Endothelial cell of umbilical vein (primary cell): ENCODE results near the gene CFL1. TPM values are rescaled to one million over a fixed set of nuclear protein-coding genes. Genes with fewer than 3 reads are reported as not detected.
A peak's percentile ranks its signal among the peaks of the same experiment; 100 is the strongest.

ENCODE experiments used
- BruUV-seq: library from RNA; stranded (reverse); fragments of 400-500 nt; replicated peaks from 2 replicates; lab custom pipeline; 2021; lab: Mats Ljungman, UMichigan
- CTCF ChIA-PET: fragments of 300-600, 350-600 bp; sonication (Branson Sonifier 250); formaldehyde crosslinking; loops from one replicate; lab custom pipeline; 2021; ENCODE audit warnings: antibody characterized with exemption, inconsistent platforms; lab: Charles Lee
- POLR2A ChIA-PET: fragments of 300-600, 350-600 bp; sonication (Branson Sonifier 250); formaldehyde crosslinking; loops from one replicate; lab custom pipeline; 2021; ENCODE audit warnings: antibody characterized with exemption, inconsistent platforms; lab: Charles Lee
- DNase-seq: peaks from one replicate; pipeline ENCODE4 v3.0.0-alpha.2; 2011; ENCODE audit warnings: low read depth, low spot score
- FAIRE-seq: peaks from 2 replicates; lab custom pipeline; 2011; peaks lifted over from hg19 to GRCh38; lab: Jason Lieb, UNC
- H2AFZ ChIP-seq: 2 replicates; pipeline ENCODE4 v1.6.0; 2012; ENCODE audit warnings: low read depth, low read length, control low read depth, inconsistent platforms
- H3K27ac ChIP-seq: 2 replicates; pipeline ENCODE4 v1.5.1; 2011; ENCODE audit warnings: low read depth, mild to moderate bottlenecking, control low read depth, low read length, moderate library complexity; ENCODE audit not compliant: insufficient read depth
- H3K27me3 ChIP-seq, 2 experiments: 2 replicates each; pipeline versions ENCODE4 v1.6.0 to v1.6.1; 2011; ENCODE audit warnings: low read length in 2 of 2, mixed read lengths in 1 of 2; ENCODE audit not compliant: control insufficient read depth in 2 of 2, insufficient read depth in 2 of 2
- H3K36me3 ChIP-seq, 2 experiments: 2 replicates in 1 of 2; 3 replicates in 1 of 2; pipeline ENCODE4 v1.5.1; 2011; ENCODE audit warnings: low read length in 2 of 2, mild to moderate bottlenecking in 1 of 2, moderate library complexity in 1 of 2; ENCODE audit not compliant: control insufficient read depth in 2 of 2, insufficient read depth in 2 of 2; ENCODE audit errors: extremely low read depth in 1 of 2
- H3K4me1 ChIP-seq: 3 replicates; pipeline ENCODE4 v1.5.1; 2011; ENCODE audit warnings: mild to moderate bottlenecking, low read length; ENCODE audit not compliant: control insufficient read depth, insufficient read depth; ENCODE audit errors: extremely low read depth
- H3K4me2 ChIP-seq: 2 replicates; pipeline ENCODE4 v1.6.1; 2011; ENCODE audit warnings: low read length, control low read depth, mixed read lengths; ENCODE audit not compliant: insufficient read depth
- H3K4me3 ChIP-seq, 3 experiments: fragments of 200-600 bp in 1 of 3; sonication (generic), shearing (Covaris generic) in 1 of 3; replicated peaks in 1 of 3; 2 replicates each; pipeline ENCODE4 v1.5.1; 2011 to 2016; ENCODE audit warnings: control low read depth in 3 of 3, low read length in 3 of 3, mild to moderate bottlenecking in 2 of 3, inconsistent platforms in 1 of 3, low read depth in 1 of 3, moderate library complexity in 1 of 3; ENCODE audit not compliant: insufficient read depth in 1 of 3
- H3K79me2 ChIP-seq: 2 replicates; pipeline ENCODE4 v1.6.0; 2012; ENCODE audit warnings: low read length, inconsistent platforms; ENCODE audit not compliant: control insufficient read depth, insufficient read depth
- H3K9ac ChIP-seq: replicated peaks from 2 replicates; pipeline ENCODE3; 2011; ENCODE audit warnings: low read length, control low read depth; ENCODE audit not compliant: insufficient read depth; ENCODE audit errors: extremely low read depth
- H3K9me1 ChIP-seq: replicated peaks from 3 replicates; pipeline ENCODE4 v1.6.0; 2011; ENCODE audit warnings: mild to moderate bottlenecking, low read length; ENCODE audit not compliant: control insufficient read depth, insufficient read depth; ENCODE audit errors: extremely low read depth
- H3K9me3 ChIP-seq: replicated peaks from 2 replicates; pipeline ENCODE4 v1.5.1; 2012; ENCODE audit warnings: low read length, inconsistent platforms; ENCODE audit not compliant: control insufficient read depth, insufficient read depth
- H4K20me1 ChIP-seq: replicated peaks from 2 replicates; pipeline ENCODE3; 2011; ENCODE audit warnings: mild to moderate bottlenecking, low read length; ENCODE audit not compliant: control insufficient read depth, insufficient read depth; ENCODE audit errors: extremely low read depth
- CTCF ChIP-seq, 2 donors: IDR thresholded peaks; 1 replicate in 1 of 2; 2 replicates in 1 of 2; pipeline ENCODE4 v1.5.1; 2011; ENCODE audit warnings: low read length in 2 of 2, mild to moderate bottlenecking in 2 of 2, moderate library complexity in 2 of 2, control low read depth in 1 of 2, inconsistent platforms in 1 of 2, low read depth in 1 of 2; ENCODE audit not compliant: insufficient read depth in 1 of 2; ENCODE audit errors: extremely low read depth in 1 of 2
- EZH2 ChIP-seq: IDR thresholded peaks from 2 replicates; pipeline ENCODE4 v1.6.1; 2012; ENCODE audit warnings: borderline replicate concordance, low read depth, mild to moderate bottlenecking, moderate library complexity, low read length, inconsistent platforms; ENCODE audit not compliant: severe bottlenecking
- FOS ChIP-seq: IDR thresholded peaks from 2 replicates; pipeline ENCODE4 v1.6.1; 2011; ENCODE audit warnings: mild to moderate bottlenecking, low read length, moderate library complexity, borderline replicate concordance; ENCODE audit not compliant: insufficient read depth
- GATA2 ChIP-seq: IDR thresholded peaks from 2 replicates; pipeline ENCODE4 v1.7.0; 2011; ENCODE audit warnings: low read depth, mild to moderate bottlenecking, moderate library complexity, mixed read lengths, low read length; ENCODE audit not compliant: insufficient read length, insufficient read depth
- JUN ChIP-seq: IDR thresholded peaks from 2 replicates; pipeline ENCODE4 v1.6.1; 2011; ENCODE audit warnings: borderline replicate concordance, low read depth; ENCODE audit not compliant: insufficient read length, insufficient read depth
- MYC ChIP-seq: IDR thresholded peaks from one replicate; pipeline ENCODE4 v1.6.1; 2011; ENCODE audit warnings: mild to moderate bottlenecking, low read depth, low read length
- POLR2A ChIP-seq: IDR thresholded peaks from 2 replicates; pipeline ENCODE4 v1.6.1; 2012; ENCODE audit warnings: low read depth, mild to moderate bottlenecking, control low read depth, low read length
- POLR2AphosphoS5 ChIP-seq: IDR thresholded peaks from 2 replicates; pipeline ENCODE4 v1.6.1; 2012; ENCODE audit warnings: low read depth, mild to moderate bottlenecking, control low read depth, low read length, moderate library complexity; ENCODE audit not compliant: insufficient read depth
- dilution Hi-C: fragments of 300-500 bp; cut with MboI; formaldehyde crosslinking; loops from one replicate; pipeline ENCODE4 v1.15.0; 2019; ENCODE audit warnings: low sequenced_read_pairs; ENCODE audit not compliant: extremely low pct_ligation_motif_present
- intact Hi-C: fragments of 100-400 bp; cut with micrococcal nuclease; formaldehyde crosslinking; loops from one replicate; pipeline ENCODE4 v1.10.0; 2022
- polyA plus RNA-seq, 4 experiments: library from polyadenylated mRNA; depleted of rRNA in 3 of 4; stranded (reverse) in 3 of 4; unstranded in 1 of 4; fragments of >200 nt; gene quantifications; 2 replicates each; pipeline versions ENCODE4 v1.2.1 to v1.2.3, GENCODE V29; 2011 to 2012; ENCODE audit warnings: missing spikeins in 1 of 4
- total RNA-seq: library from RNA; stranded (reverse); gene quantifications from 2 replicates; pipeline ENCODE4 v1.2.3, GENCODE V29; 2021
- TF ChIP-seq, protein P1 (sequence below): IDR thresholded peaks from 2 replicates; pipeline ENCODE4 v1.6.1; 2011; ENCODE audit not compliant: insufficient read depth, insufficient read length

The CFL1 gene
- total and polyA plus RNA-seq, 2 donors (not counting 3 experiments of a cell fraction or from before 2014, with no cell fraction given), result 1,844 to 2,403 TPM

GRCh38 chr11:65857500-65857852, 504 bp downstream of the CFL1 start:
- TF ChIP-seq MYC, result no peak
- TF ChIP-seq POLR2AphosphoS5, result no peak
- no peak for TF ChIP-seq EZH2
- TF ChIP-seq CTCF (IDR thresholded peaks at IDR 0.05; ENCODE audit: extremely low read depth in 1 of 2, insufficient read depth in 1 of 2, low read depth in 1 of 2, low read length in 2 of 2), result no peak
- TF ChIP-seq, protein P1, sequence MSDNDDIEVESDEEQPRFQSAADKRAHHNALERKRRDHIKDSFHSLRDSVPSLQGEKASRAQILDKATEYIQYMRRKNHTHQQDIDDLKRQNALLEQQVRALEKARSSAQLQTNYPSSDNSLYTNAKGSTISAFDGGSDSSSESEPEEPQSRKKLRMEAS, result no peak
- TF ChIP-seq GATA2, result no peak
- no peak for TF ChIP-seq JUN
- TF ChIP-seq POLR2A, result no peak
- TF ChIP-seq FOS, result no peak
- no peak for FAIRE-seq
- Histone ChIP-seq H3K9me1 (no peaks in the 10 kb centered on the region), H3K9ac (peak overlapping the region; percentile 83), H3K4me2 (peak overlapping the region; percentile 90), H3K36me3 (peaks cover 36% of the 10 kb centered on the region in 2 experiments), H2AFZ (no peak overlapping the region), H3K4me3 (peak overlapping the region; percentile 27 to 85 (median 85)), H3K9me3 (no peaks in the 10 kb centered on the region), H3K27ac (peak overlapping the region; percentile 48), H3K4me1 (peaks cover 39% of the 10 kb centered on the region), H3K27me3 (no peaks in the 10 kb centered on the region), H4K20me1 (peaks cover 9% of the 10 kb centered on the region), H3K79me2 (peaks cover 67% of the 10 kb centered on the region)
- CTCF ChIA-PET, result interaction anchor here (0.8 to 4.8 kb wide), 4 partner anchors 14 to 88 kb away, joined by 3 to 73 read pairs (median 27); partner anchors contain the start of gene EFEMP2
- intact Hi-C loops (no loop called here), dilution Hi-C loops (no loop called here)
- POLR2A ChIA-PET, result interaction anchor here (1.0 to 5.4 kb wide), 4 partner anchors 14 to 36 kb away, joined by 4 to 67 read pairs (median 11); partner anchors contain the start of genes CCDC85B and FIBP
- no TSS peak for BruUV-seq
- DNase-seq, result no peak
